ENCODE data around the gene BPGM.

Gene BPGM

DNA sequence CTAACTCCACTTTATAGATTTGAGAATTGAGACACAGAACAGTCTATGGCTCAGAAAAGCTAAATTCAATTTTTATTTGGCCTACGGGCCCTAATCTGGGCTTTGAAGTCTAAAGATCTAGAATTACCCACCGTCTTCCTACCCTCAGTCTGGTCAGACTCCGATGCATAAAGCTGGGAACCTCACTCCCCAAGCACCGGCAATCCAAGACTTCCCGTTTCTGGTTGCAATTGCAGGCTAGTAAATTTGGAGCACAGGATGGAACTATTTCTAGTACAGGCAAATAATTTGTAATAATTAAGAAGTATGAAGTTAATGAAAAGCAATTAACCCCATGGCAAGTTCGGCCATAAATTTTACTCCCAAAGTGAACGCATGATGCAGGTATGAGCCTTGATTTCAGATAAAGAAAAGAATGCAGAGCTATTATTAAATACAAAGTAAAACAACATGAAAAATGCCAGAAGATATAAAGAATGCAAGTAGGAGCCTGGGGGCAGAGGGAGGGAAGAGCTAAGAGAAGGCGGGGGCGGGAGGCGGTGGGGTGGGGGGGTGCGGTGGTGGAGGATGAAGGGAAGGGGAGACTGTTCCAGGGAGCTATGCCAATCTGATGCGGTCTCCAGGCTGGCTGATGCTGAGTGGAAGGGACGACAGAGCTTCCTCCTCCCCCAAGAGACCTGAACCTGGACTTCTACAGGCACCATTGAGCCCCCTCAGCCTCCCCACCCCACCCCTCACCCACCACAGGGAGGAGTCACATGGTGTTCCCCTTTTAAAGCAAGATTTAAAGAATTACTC is 45.1 kb downstream of the BPGM start:
- Histone ChIP-seq H3K27ac (peak overlapping the region in 20 of 21 experiments; percentile 20 to 88 (median 62)), H3K4me3 (no peak overlapping the region)

DNA sequence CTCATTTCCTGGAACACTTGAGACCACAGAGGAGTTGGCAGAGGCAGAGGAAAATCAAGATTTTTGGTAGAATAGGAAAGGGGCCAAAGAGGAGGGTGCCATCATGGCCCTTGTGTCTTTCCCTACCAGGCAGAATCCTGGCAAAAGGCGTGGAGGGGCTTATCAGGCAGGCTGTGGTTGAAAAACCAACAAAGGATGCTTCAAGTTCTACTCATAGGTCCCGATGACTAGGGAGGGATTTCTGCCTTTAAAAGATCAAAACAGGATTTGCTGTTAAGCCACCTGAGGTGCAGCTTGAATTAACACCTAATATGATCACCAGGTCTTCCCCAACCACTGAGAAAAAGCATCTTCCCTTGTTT is 45.7 kb downstream of the BPGM start:
- H3K4me3 ChIP-seq: no peak overlapping the region
- H3K27ac ChIP-seq: peak overlapping the region in 20 of 21 experiments; percentile 20 to 88 (median 59)

DNA sequence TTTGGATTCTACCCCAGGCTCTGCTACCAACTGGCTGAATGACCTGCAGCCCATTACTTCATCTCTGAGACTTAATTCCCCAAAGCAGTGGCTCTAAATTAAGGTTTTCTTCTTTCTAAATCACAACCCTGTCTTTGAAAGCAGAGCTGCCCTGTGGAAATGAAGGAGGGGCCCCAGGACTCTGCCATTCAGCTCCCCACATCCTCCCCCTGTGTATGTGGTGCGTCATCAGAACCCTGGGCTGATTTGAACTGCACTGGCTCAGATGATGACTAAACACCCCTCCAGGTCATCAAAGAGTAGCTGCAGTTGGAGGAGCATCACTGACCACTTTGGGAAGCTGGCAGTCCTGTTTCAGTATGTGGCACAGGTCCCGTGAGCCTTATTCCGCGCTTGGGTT is 46.6 kb downstream of the BPGM start:
- peak overlapping the region in 14 of 21 experiments; percentile 20 to 88 (median 55) for H3K27ac ChIP-seq
- H3K4me3 ChIP-seq: no peak overlapping the region

DNA sequence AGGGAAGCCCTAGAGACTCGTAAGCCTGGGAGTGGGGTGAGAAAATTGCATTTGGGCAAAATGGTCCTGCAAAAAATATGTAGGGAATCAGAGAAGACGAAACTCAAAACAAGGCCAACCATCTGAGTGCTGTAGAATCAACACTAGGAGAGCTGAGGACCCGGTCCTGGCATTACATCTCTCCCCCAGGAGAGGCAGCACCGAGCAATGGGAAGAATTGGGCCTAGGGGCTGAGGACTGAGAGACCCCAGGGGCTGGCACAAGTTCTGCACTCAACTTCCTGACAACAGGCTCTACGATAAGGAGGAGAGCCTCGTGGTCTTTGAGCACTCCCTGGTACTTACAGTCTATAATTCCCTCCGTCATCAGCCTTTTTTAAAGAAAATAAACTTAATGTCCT is 47.6 kb downstream of the BPGM start:
- Histone ChIP-seq H3K4me3 (no peak overlapping the region), H3K27ac (peak overlapping the region in 19 of 21 experiments; percentile 3 to 88 (median 41))

DNA sequence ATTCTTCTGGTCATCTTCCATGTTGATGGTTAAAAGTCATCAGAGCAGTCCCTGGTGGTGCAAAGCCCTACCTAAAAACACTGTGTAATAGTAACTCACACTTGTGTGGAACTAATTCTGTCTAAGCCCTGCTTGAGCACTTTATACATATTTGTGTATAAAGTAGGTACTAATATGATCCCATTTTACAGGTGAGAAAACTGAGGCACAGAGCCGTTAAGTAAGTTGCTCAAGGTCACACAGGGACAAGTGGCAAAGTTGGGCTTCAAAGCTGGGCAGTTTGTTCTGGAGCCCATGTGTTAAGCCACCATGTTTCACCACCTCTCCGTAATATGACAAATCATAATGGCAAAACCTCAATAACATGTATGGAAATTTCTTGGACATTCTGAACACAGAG is 48.1 kb downstream of the BPGM start:
- no peak overlapping the region for H3K4me3 ChIP-seq
- peak overlapping the region in 18 of 21 experiments; percentile 14 to 88 (median 44) for H3K27ac ChIP-seq

DNA sequence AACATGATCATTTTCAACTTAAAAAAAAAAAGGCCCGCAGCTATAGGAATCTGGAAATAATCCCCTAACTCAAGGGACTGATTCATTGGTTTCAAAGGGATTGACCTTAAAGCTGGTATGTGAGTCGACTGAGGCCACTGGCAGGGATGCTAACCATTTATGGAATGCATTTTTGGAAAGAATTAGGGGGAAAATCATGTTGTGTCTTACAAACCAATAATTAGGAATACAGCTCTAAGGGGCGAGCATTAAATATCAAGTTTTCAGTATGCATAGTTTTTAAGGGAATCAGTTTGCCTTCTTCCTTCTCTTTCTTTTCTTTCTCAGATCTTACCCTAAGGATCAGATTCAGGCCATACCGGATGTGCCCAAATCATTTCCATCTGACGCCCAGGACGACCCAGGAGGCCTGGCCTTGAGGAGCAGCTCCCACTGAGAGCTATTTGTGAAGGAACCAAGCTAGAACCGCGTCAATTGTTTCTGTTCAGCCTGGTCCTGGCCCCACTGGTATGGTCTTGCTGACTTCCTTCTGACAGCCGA is 48.7 kb downstream of the BPGM start:
- Histone ChIP-seq H3K27ac (peak overlapping the region in 17 of 21 experiments; percentile 14 to 88 (median 54)), H3K4me3 (no peak overlapping the region)

DNA sequence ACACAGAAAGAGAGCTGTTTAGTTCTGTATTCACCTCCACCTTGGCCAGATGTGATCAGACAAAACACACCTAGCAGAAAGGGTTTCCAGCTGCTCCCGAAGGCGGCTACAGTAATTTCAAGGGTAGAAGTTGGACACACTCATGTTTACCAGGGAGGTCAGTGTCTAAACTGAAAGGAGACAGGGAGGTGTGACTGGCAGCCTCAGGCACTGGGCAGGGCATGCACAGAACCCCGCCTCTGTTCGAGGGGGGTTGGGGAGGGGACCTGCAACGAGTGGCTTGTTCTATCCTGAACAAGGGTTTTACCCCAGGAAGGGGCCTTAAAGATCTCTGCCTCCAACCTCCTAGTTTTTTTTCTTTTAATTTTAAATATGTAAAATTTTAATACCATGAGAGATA is 49.6 kb downstream of the BPGM start:
- H3K4me3 ChIP-seq: no peak overlapping the region
- peak overlapping the region in 14 of 21 experiments; percentile 2 to 88 (median 62) for H3K27ac ChIP-seq

DNA sequence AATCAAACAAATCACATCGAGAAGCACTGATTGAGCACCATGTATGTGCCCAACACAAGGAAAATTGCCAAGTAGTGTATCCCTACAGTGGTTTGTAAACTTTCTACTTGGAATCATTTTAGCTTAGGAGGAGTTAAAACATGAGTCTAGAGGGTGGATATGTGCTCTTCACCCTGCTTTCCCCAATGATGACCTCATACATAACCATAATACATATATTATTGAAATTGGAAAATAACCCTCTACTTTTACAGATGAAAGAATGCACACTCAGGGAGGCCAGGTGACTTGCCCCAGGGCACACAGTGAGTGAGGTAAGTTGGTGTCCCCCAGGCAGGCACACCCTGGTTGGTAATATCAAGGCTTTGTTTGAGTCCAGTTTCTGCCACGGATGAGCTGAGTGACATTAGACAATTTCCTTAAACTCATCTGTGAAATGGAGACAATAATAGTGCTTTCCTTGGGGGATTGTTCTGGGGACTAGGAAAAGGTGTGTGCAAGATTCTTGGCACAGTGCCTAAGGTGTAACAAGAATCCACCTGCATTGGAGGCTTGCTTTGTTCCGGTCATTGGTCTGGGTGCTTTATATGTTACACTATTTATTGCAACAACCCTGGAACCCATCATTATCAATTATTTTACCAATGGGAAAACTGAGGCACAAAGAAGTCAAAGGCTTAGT is 50.7 kb downstream of the BPGM start:
- H3K27ac ChIP-seq: no peak overlapping the region

DNA sequence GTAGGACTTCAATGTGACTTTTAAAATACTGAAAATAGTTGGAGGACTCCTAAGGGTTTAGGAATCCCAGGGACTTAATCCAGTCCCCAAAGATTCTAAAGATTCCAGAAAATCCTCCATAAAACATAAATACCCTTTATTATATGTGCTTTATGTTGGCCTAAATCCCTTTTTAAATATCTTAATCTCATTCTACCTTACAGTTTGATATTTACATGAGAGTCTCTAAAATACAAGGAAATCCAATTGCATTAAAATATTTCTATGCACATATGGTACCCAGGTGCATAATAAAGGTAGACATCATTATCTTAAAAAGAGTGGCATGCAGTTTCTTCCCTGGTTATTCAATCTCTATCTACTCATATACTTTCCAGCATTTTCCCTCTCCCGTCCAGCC is 51.8 kb downstream of the BPGM start:
- no peak overlapping the region for H3K4me3 ChIP-seq
- no peak overlapping the region for H3K27ac ChIP-seq

More for the DNA sequence above, 50.7 kb downstream of the BPGM start:
- no peak overlapping the region for H3K4me3 ChIP-seq

DNA sequence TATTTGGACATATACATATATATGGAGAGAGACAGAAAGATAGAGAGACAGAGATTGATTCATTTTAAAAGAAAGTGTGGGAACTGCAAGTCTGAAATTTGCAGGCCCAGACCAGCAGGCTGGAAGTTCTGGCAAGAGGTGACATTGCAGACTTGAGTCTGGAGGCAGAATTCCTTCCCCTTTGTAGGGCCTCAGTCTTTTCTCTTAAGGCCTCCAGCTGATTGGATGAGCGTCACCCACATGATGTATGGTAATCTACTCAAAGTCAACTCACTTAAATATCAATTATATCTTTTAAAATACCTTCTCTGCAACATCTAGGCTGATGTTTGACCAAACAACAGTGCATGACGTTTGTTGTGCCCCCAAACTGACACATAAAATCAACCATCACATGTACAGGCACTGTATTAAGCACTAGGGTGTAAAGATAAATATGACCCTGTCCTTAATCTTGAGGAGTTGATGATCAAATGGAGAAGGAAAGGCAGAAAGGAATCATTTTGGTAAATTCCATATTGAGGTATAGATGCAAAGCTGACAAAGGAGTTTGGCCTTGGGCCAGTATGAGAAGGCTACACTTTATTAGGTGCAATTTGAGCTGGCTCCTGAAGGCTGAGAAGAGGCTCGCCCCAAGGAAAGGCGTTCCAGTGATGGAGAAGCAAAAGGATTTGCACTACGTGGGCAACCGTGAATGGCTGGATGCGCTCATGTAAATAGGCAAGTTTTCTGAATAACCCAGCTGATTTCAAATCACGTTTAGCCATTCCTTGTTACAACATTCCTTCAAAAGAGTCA is 52.6 kb downstream of the BPGM start:
- Histone ChIP-seq H3K4me3 (no peak overlapping the region), H3K27ac (peak overlapping the region in 4 of 21 experiments; percentile 4 to 54 (median 26))

DNA sequence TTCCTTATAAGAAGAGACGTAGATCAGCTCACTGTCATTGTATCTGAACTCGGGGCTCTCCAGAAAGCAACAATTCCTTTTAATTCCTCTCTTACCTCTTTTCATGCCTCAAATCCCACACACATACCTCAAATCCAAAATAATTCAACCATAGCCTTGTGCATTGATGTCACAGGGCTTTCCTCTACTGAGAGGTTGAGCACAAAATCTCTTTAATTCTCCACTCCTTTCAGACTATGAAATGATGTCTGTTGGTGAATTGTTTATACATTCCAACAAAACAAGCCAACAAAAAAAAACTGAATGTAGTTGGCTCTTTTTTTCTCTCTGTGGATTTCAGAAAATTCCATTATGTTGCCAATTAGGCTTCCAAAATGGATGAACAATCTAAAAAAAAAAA is 53.2 kb downstream of the BPGM start:
- Histone ChIP-seq H3K27ac (peak overlapping the region in 4 of 21 experiments; percentile 4 to 54 (median 26)), H3K4me3 (no peak overlapping the region)

DNA sequence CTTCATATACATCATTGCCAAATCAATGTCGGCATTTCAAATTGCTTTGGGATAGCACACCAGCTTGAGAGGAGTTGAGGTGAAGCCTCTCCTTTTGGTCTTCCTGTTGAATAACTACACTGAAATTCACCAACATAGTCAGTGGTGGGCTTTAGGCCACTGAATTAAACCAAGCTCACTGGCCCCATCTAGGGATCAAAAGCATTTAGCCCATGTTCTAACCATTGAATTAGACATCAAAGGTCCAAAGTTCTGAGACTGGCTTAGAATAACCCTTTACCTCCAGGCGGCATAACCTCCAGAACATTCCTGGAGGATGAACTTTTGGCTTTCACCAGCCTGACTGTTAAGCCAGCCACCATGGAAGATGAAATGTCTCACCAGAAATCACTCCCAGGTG is 54.6 kb downstream of the BPGM start:
- H3K27ac ChIP-seq: no peak overlapping the region
- no peak overlapping the region for H3K4me3 ChIP-seq

DNA sequence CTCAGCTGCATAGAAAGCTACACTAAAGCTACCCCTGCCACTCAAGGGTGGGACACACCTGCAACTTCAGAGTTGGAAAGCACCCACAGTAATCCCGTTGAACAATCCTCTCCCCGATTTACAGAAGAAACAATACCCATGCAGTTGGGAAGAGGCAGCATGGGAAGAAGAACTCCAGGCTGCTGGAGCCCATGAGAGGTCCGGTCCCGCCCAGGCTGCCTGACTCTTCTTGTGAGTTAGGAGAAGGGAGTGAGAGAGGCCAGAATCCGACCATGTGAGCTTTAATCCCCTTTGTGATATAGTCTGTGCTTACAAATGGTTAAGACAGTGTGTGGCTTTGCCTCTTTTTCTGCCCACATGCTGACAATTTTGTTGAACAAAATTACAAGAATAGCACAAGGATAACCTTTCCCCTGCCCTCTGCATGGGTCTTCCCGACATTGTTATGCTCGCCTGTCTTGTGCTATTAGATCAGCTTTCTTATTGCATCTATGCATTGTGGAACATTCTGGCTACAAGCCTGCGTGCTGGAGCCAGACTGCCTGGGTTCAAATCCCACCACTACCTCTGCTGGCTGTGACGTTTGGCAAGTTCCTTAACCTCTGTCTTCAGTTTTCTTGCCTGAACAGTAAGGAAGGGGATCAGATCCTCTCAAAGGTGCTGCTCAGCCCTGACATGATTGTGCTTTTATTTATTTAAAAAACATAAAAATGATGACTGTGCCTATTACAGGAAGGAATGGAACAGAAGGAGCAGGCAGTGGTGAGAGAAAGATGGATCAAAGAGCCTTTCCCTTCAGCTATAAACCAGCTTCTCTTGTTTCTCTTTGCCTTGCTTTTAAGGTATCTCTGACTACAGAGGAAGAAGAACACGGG is 56.0 kb downstream of the BPGM start:
- peak overlapping the region in 7 of 21 experiments; percentile 12 to 80 (median 46) for H3K27ac ChIP-seq
- no peak overlapping the region for H3K4me3 ChIP-seq

DNA sequence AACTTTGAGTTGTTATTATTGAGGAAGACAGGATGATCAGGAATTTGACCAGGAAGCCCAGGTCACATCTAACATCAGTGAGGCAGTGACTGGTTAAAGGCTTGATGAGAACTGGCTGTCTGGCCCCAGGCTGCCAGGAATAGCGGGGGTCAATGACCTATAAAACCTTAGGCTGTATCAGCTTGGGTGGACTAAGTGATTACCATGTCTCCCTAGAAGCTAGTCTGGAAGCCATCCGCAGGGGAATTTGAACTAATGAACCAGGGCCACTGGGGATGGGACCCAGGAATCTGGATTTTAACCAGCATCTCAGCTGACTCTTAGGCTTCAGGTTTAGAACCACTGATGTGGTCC is 56.6 kb downstream of the BPGM start:
- peak overlapping the region in 7 of 21 experiments; percentile 12 to 80 (median 46) for H3K27ac ChIP-seq
- no peak overlapping the region for H3K4me3 ChIP-seq

DNA sequence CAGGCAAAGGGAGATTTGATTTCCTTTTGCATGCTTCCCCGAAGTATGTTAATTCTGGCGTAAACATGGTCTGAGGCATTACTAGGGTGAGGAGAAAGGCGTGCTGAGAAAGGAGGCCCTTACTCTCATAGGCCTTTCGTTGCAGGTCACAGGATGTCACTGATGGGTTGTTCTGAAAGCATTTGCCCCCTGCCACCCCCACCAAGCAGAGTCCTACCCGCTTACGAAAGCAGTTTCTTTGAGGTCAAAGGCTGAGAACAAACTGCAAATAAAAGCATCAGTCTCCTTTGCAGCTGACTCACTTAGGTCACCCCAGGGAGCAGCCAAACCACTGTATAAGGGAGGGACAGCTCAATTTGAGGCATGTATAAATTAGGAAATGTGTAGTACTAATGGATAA is 57.1 kb downstream of the BPGM start:
- peak overlapping the region in 5 of 21 experiments; percentile 26 to 80 (median 66) for H3K27ac ChIP-seq

DNA sequence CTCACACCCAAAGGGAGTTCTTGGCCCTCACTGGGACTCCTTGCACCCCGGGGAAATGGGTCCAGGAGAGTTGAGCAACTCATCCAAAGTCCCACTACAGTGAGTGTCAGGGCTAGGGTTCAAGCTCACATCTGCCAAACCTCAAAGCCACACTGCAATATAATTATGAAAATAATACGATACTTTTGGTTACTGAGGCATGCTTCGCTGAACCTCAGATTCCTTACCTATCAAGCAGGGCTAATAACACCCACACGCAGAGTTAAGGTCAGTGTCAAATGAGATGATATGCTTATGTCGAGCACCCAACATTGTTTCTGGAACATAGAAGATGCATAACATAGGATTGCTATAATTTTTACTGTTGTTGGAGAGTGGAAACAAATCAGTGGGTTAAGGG is 58.2 kb downstream of the BPGM start:
- H3K4me3 ChIP-seq: no peak overlapping the region
- peak overlapping the region in 3 of 21 experiments; percentile 7 to 64 (median 39) for H3K27ac ChIP-seq

More for the DNA sequence above, 57.1 kb downstream of the BPGM start:
- H3K4me3 ChIP-seq: no peak overlapping the region

DNA sequence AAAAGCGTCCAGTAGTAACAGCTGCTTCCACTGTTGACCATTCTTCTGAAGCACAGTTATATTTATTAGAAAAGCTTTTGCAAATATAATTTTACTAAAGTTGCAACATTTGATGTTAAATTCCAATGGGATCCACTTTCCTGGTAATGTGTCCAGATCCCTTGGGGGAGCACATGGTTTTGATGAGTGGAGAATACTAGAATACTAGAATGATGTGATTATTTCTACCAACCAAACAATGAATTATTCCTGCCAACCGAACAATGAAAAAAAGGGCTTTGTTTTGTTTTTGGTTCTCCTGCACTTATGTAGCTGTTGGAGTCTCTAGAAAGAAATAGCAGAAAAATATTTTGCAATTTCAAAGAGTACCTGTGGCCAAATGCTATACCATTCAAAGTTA is 59.1 kb downstream of the BPGM start:
- Histone ChIP-seq H3K27ac (peak overlapping the region in 4 of 21 experiments; percentile 28 to 64 (median 49)), H3K4me3 (no peak overlapping the region)

DNA sequence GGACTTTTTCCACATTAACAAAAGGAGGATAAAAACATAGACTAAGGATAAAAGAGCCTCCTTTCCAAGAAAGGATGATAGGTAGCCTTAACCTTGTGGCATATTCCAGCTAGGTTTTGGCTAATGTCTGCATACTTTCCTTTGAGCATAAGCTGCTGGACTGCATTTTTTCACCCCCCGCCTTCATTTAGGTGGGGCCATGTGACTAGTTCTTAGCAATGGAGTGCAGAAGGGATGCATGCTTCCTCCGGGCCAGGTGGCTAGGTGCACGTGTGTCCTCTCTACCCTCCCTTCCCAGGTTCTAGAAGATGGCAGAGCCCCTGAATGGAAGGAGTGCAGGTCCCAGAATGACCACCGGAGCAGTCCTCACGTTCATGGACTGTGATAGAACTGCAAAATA is 59.8 kb downstream of the BPGM start:
- no peak overlapping the region for H3K4me3 ChIP-seq
- H3K27ac ChIP-seq: no peak overlapping the region
